ENCODE measurements around the gene SHISAL2A. TPM values are rescaled to one million over a fixed set of nuclear protein-coding genes. Genes with fewer than 3 reads are reported as not detected.

SHISAL2A gene
- total and polyA plus RNA-seq, 2 of the 8 experiments (the other 6 are each of a cell fraction or from before 2014, with no cell fraction given): 0.74 to 2.1 TPM

DNA sequence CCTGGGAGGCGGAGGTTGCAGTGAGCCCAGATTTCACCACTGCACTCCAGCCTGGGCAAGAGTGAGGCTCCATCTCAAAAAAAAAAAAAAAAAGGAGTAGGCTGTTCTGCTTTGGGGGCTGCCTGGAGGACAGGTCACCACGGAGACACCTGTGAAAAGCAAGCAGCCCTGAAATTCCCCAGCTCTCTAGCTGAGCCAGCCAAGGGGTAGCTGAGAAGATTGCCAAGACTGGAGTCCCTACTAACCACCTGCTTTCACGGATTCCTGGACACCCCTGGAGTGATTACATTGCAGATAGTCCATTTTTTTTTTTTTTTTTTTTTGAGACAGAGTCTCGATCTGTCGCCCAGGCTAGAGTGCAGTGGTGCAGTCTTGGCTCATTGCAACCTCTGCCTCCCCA lies 18.3 kb upstream of the SHISAL2A start:
- H3K27me3 ChIP-seq (replicated peaks in 1 of 4; ENCODE audit: control insufficient read depth in 3 of 4, extremely low read depth in 1 of 4, insufficient read depth in 3 of 4, low read length in 3 of 4): no peaks in the 10 kb centered on the region
- H2BK12ac ChIP-seq (ENCODE audit: low read depth, low read length): no peak overlapping the region
- 86% methylated on average over 5 of the region's 5 CpGs; no CpG with 5 or more reads in 1 of the 2 experiments for WGBS, 2 experiments (ENCODE audit: extremely low coverage in 1 of 2, insufficient coverage in 1 of 2, insufficient read length in 1 of 2, insufficient replicate concordance in 2 of 2, low coverage in 1 of 2, low lambda C conversion rate in 2 of 2, missing lambda C conversion rate in 1 of 2)
- no peak overlapping the region for H3K4ac ChIP-seq (replicated peaks; ENCODE audit: insufficient read length, low read depth, low read length)
- no peak overlapping the region for H2AK5ac ChIP-seq (ENCODE audit: low read depth, low read length)
- no peaks in the 10 kb centered on the region; the same call in 1 of the 2 replicates for H3K23me2 ChIP-seq (ENCODE audit: low read depth, low read length)
- no peaks in the 10 kb centered on the region for H3K79me1 ChIP-seq (ENCODE audit: low read depth, low read length)
- CTCF ChIA-PET (ENCODE audit: partially characterized antibody): interaction anchor here (1.0 kb wide), 1 partner anchor 72 kb away, joined by 3 read pairs; no protein-coding TSS in a partner anchor
- H3K27ac ChIP-seq (ENCODE audit: low read depth, low read length): no peak overlapping the region
- DNase-seq (ENCODE audit: low read depth in 1 of 2, low spot score in 2 of 2): no peak
- H3K23ac ChIP-seq (ENCODE audit: insufficient read length): no peak overlapping the region
- H4K91ac ChIP-seq (replicated peaks; ENCODE audit: insufficient read length, low read length): no peak overlapping the region
- H4K8ac ChIP-seq (ENCODE audit: extremely low read depth, insufficient read depth, low read length): no peak overlapping the region
- H3K9ac ChIP-seq (replicated peaks in 1 of 4; ENCODE audit: extremely low read depth in 1 of 4, low read depth in 3 of 4, low read length in 3 of 4): no peak overlapping the region
- no peaks in the 10 kb centered on the region for H4K20me1 ChIP-seq (replicated peaks in 1 of 2; ENCODE audit: control insufficient read depth in 1 of 2, insufficient read depth in 2 of 2, low read length in 2 of 2)
- H2BK120ac ChIP-seq (replicated peaks; ENCODE audit: low read depth, low read length): no peak overlapping the region
- no peak overlapping the region for H3K18ac ChIP-seq (ENCODE audit: extremely low read depth, low read length)
- peaks cover 0 to 5% (median 2%) of the 10 kb centered on the region in 4 experiments; a peak in 2 of 7 replicates for H3K4me1 ChIP-seq (replicated peaks in 1 of 4; ENCODE audit: control insufficient read depth in 3 of 4, insufficient read depth in 4 of 4, low read length in 3 of 4)
- POLR2A ChIA-PET (ENCODE audit: partially characterized antibody): interaction anchor here (1.3 to 2.2 kb wide), 3 partner anchors 11 to 62 kb away, joined by 4 read pairs; partner anchors contain the start of genes GPX7 and TUT4
- H3K79me2 ChIP-seq (ENCODE audit: control insufficient read depth in 1 of 2, insufficient read depth in 2 of 2, low read length in 2 of 2): no peaks in the 10 kb centered on the region
- no peak overlapping the region for H3K14ac ChIP-seq (ENCODE audit: insufficient read length)
- no peak overlapping the region for H3K4me2 ChIP-seq (ENCODE audit: insufficient read depth in 1 of 2, low read depth in 2 of 2, low read length in 2 of 2)
- H3K4me3 ChIP-seq (ENCODE audit: extremely low read depth in 1 of 4, insufficient read depth in 2 of 4, low read depth in 3 of 4, low read length in 4 of 4): no peak overlapping the region
- no peak overlapping the region for H3K56ac ChIP-seq (replicated peaks; ENCODE audit: insufficient read length, low read depth, low read length)
- no peak overlapping the region for H4K5ac ChIP-seq (ENCODE audit: insufficient read length, low read depth, low read length)
- H2BK5ac ChIP-seq (ENCODE audit: low read depth, low read length): no peak overlapping the region
- H2BK15ac ChIP-seq (ENCODE audit: low read length): no peak overlapping the region
- no peak overlapping the region for H2BK20ac ChIP-seq (ENCODE audit: low read length)
- no peak for FAIRE-seq
- H2AFZ ChIP-seq (ENCODE audit: low read length): no peak overlapping the region
- H3K9me3 ChIP-seq (ENCODE audit: insufficient read depth in 2 of 2, low read depth in 1 of 2, low read length in 1 of 2): no peaks in the 10 kb centered on the region
- TF ChIP-seq, protein P1, sequence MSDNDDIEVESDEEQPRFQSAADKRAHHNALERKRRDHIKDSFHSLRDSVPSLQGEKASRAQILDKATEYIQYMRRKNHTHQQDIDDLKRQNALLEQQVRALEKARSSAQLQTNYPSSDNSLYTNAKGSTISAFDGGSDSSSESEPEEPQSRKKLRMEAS (IDR thresholded peaks at IDR 0.05): no peak
- no peak for TF ChIP-seq TAF7 (optimal IDR thresholded peaks at IDR 0.05; ENCODE audit: borderline replicate concordance, low read depth, low read length)
- no peak for TF ChIP-seq GTF2F1 (IDR thresholded peaks at IDR 0.05; ENCODE audit: borderline replicate concordance, low read depth, low read length)
- TF ChIP-seq BCL11A (IDR thresholded peaks at IDR 0.05; ENCODE audit: low read depth in 2 of 2, low read length in 2 of 2): no peak
- H3K36me3 ChIP-seq (ENCODE audit: control insufficient read depth in 2 of 4, insufficient read depth in 4 of 4, low read length in 3 of 4): no peaks in the 10 kb centered on the region

All from H1 (cell line).